ENCODE data around the gene TCF7L2. TPM values are rescaled to one million over a fixed set of nuclear protein-coding genes. Genes with fewer than 3 reads are reported as not detected.

TCF7L2 gene
- total RNA-seq, 2 experiments from 2014 or later: 0.60 to 0.81 TPM

- H3K4me3 Mint-ChIP-seq: no peak overlapping the region
- CTCF ChIA-PET: interaction anchor here (0.6 kb wide), 1 partner anchor 68 kb away, joined by 4 read pairs; no protein-coding TSS in a partner anchor
- no peaks in the 10 kb centered on the region for H3K36me3 Mint-ChIP-seq (ENCODE audit: low read depth)
- peaks cover 7% of the 10 kb centered on the region for H3K9me3 Mint-ChIP-seq
- H3K27ac Mint-ChIP-seq: no peak overlapping the region
- no peak for DNase-seq
- H3K27me3 Mint-ChIP-seq: peaks cover 6% of the 10 kb centered on the region
- POLR2A ChIA-PET: no interaction called here
- H3K4me1 Mint-ChIP-seq: peaks cover 14% of the 10 kb centered on the region
Measured at GRCh38 chr10:113091920-113092319, 141.9 kb downstream of the TCF7L2 start.

GRCh38 chr10:113093188-113094113 lies 143.4 kb downstream of the TCF7L2 start:
- H3K4me3 Mint-ChIP-seq: no peak overlapping the region
- POLR2A ChIA-PET: no interaction called here
- CTCF ChIA-PET: no interaction called here

GRCh38 chr10:113094114-113094486 lies 144.1 kb downstream of the TCF7L2 start:
- peaks cover 7% of the 10 kb centered on the region for H3K9me3 Mint-ChIP-seq
- H3K36me3 Mint-ChIP-seq (ENCODE audit: low read depth): no peaks in the 10 kb centered on the region
- DNase-seq: no peak
- H3K27ac Mint-ChIP-seq: no peak overlapping the region
- CTCF ChIA-PET: no interaction called here
- POLR2A ChIA-PET: no interaction called here
- H3K4me3 Mint-ChIP-seq: no peak overlapping the region
- peaks cover 14% of the 10 kb centered on the region for H3K4me1 Mint-ChIP-seq
- peaks cover 6% of the 10 kb centered on the region for H3K27me3 Mint-ChIP-seq

More at GRCh38 chr10:113093188-113094113, 143.4 kb downstream of the TCF7L2 start:
- peaks cover 7% of the 10 kb centered on the region for H3K9me3 Mint-ChIP-seq
- no peaks in the 10 kb centered on the region for H3K36me3 Mint-ChIP-seq (ENCODE audit: low read depth)
- no peak for DNase-seq
- H3K27me3 Mint-ChIP-seq: peaks cover 6% of the 10 kb centered on the region
- H3K4me1 Mint-ChIP-seq: peaks cover 14% of the 10 kb centered on the region
- H3K27ac Mint-ChIP-seq: no peak overlapping the region

GRCh38 chr10:113095419-113096127 lies 145.5 kb downstream of the TCF7L2 start:
- Mint-ChIP-seq H3K4me3 (no peak overlapping the region), H3K4me1 (peaks cover 14% of the 10 kb centered on the region), H3K9me3 (peaks cover 7% of the 10 kb centered on the region), H3K27me3 (peaks cover 11% of the 10 kb centered on the region), H3K36me3 (ENCODE audit: low read depth) (no peaks in the 10 kb centered on the region), H3K27ac (no peak overlapping the region)
- no peak for DNase-seq
- POLR2A ChIA-PET: no interaction called here
- CTCF ChIA-PET: interaction anchor here (0.7 kb wide), 1 partner anchor 547 kb away, joined by 3 read pairs; no protein-coding TSS in a partner anchor

GRCh38 chr10:113096128-113096996 lies 146.3 kb downstream of the TCF7L2 start:
- H3K4me3 Mint-ChIP-seq: no peak overlapping the region
- no peak overlapping the region for H3K27ac Mint-ChIP-seq
- H3K36me3 Mint-ChIP-seq (ENCODE audit: low read depth): no peaks in the 10 kb centered on the region
- ChIA-PET POLR2A (no interaction called here), CTCF (interaction anchor here (0.6 to 0.7 kb wide), 2 partner anchors 40 to 548 kb away, joined by 3 read pairs; no protein-coding TSS in a partner anchor)
- peaks cover 14% of the 10 kb centered on the region for H3K4me1 Mint-ChIP-seq
- DNase-seq: no peak
- H3K27me3 Mint-ChIP-seq: peaks cover 11% of the 10 kb centered on the region
- H3K9me3 Mint-ChIP-seq: peaks cover 7% of the 10 kb centered on the region

- no peak for DNase-seq
- H3K4me3 Mint-ChIP-seq: no peak overlapping the region
- H3K27me3 Mint-ChIP-seq: peaks cover 11% of the 10 kb centered on the region
- H3K4me1 Mint-ChIP-seq: peaks cover 14% of the 10 kb centered on the region
- H3K9me3 Mint-ChIP-seq: peaks cover 7% of the 10 kb centered on the region
- POLR2A ChIA-PET: no interaction called here
- no peak overlapping the region for H3K27ac Mint-ChIP-seq
- no peaks in the 10 kb centered on the region for H3K36me3 Mint-ChIP-seq (ENCODE audit: low read depth)
- CTCF ChIA-PET: interaction anchor here (0.6 kb wide), 1 partner anchor 40 kb away, joined by 3 read pairs; no protein-coding TSS in a partner anchor
Measured at GRCh38 chr10:113097036-113097435, 147.0 kb downstream of the TCF7L2 start.

- Mint-ChIP-seq H3K27me3 (peaks cover 9% of the 10 kb centered on the region), H3K4me1 (peaks cover under 1% of the 10 kb centered on the region), H3K36me3 (ENCODE audit: low read depth) (no peaks in the 10 kb centered on the region), H3K9me3 (no peaks in the 10 kb centered on the region), H3K4me3 (no peak overlapping the region), H3K27ac (no peak overlapping the region)
- DNase-seq: no peak
- POLR2A ChIA-PET: no interaction called here
- CTCF ChIA-PET: interaction anchor here (0.7 kb wide), 1 partner anchor 96 kb away, joined by 3 read pairs; no protein-coding TSS in a partner anchor
Measured at GRCh38 chr10:113099431-113100183, 149.6 kb downstream of the TCF7L2 start.

GRCh38 chr10:113100281-113100680 lies 150.2 kb downstream of the TCF7L2 start:
- no peaks in the 10 kb centered on the region for H3K36me3 Mint-ChIP-seq (ENCODE audit: low read depth)
- POLR2A ChIA-PET: no interaction called here
- peaks cover 10% of the 10 kb centered on the region for H3K27me3 Mint-ChIP-seq
- H3K27ac Mint-ChIP-seq: no peak overlapping the region
- H3K9me3 Mint-ChIP-seq: no peaks in the 10 kb centered on the region
- H3K4me1 Mint-ChIP-seq: no peaks in the 10 kb centered on the region
- H3K4me3 Mint-ChIP-seq: no peak overlapping the region
- DNase-seq: no peak
- CTCF ChIA-PET: no interaction called here

- Mint-ChIP-seq H3K36me3 (ENCODE audit: low read depth) (no peaks in the 10 kb centered on the region), H3K4me3 (no peak overlapping the region), H3K4me1 (no peaks in the 10 kb centered on the region), H3K27ac (no peak overlapping the region), H3K9me3 (no peaks in the 10 kb centered on the region), H3K27me3 (peaks cover 13% of the 10 kb centered on the region)
- DNase-seq: no peak
- ChIA-PET CTCF (no interaction called here), POLR2A (no interaction called here)
Measured at GRCh38 chr10:113103131-113103840, 153.2 kb downstream of the TCF7L2 start.

GRCh38 chr10:113104047-113104446 lies 154.0 kb downstream of the TCF7L2 start:
- no peaks in the 10 kb centered on the region for H3K36me3 Mint-ChIP-seq (ENCODE audit: low read depth)
- no peaks in the 10 kb centered on the region for H3K9me3 Mint-ChIP-seq
- no peak overlapping the region for H3K27ac Mint-ChIP-seq

GRCh38 chr10:113108194-113108835 lies 158.3 kb downstream of the TCF7L2 start:
- CTCF ChIA-PET: no interaction called here
- Mint-ChIP-seq H3K27ac (no peak overlapping the region), H3K36me3 (ENCODE audit: low read depth) (no peaks in the 10 kb centered on the region), H3K9me3 (no peaks in the 10 kb centered on the region), H3K4me3 (no peak overlapping the region), H3K27me3 (peaks cover 19% of the 10 kb centered on the region), H3K4me1 (no peaks in the 10 kb centered on the region)
- DNase-seq: peak; percentile 15
- POLR2A ChIA-PET: no interaction called here

More at GRCh38 chr10:113104047-113104446, 154.0 kb downstream of the TCF7L2 start:
- no peak overlapping the region for H3K4me3 Mint-ChIP-seq
- ChIA-PET POLR2A (no interaction called here), CTCF (no interaction called here)
- no peaks in the 10 kb centered on the region for H3K4me1 Mint-ChIP-seq
- DNase-seq: no peak
- H3K27me3 Mint-ChIP-seq: peaks cover 13% of the 10 kb centered on the region

All from activated CD4-positive, alpha-beta T cell treated with anti-CD3 and anti-CD28 coated beads, Interleukin-2, amount 10 ng/mL, durations not matched to agents 7 days and 5 days (primary cell).